Pancreas (tissue), 10 donors: Measurements from ENCODE around the gene SPOCK1. TPM values are rescaled to one million over a fixed set of nuclear protein-coding genes. Genes with fewer than 3 reads are reported as not detected.

Experiments used
- ATAC-seq, 4 donors: fragments of 200-7000 bp; cut with Tn5 transposase; one replicate each; pipeline versions ENCODE4 v1.8.0 to v1.9.1; 2020; ENCODE audit warnings: mild to moderate bottlenecking in 4 of 4, moderate library complexity in 4 of 4
- DNase-seq, 6 donors: peaks; one replicate each; pipeline ENCODE4 v3.0.0-alpha.2; 2020
- FAIRE-seq: peaks from 2 replicates; lab custom pipeline; 2012; peaks lifted over from hg19 to GRCh38; lab: Jason Lieb, UNC
- H3K27ac ChIP-seq, 4 donors: fragments of 200-600 bp; sonication (generic); 1 replicate in 3 of 4; 2 replicates in 1 of 4; pipeline versions ENCODE4 v1.5.0 to v1.8.0; 2020
- H3K27me3 ChIP-seq, 4 donors: fragments of 200-600 bp; one replicate each; pipeline ENCODE4 v1.8.0; 2021
- H3K36me3 ChIP-seq, 3 donors: fragments of 200-600 bp; sonication (generic) in 1 of 3; one replicate each; pipeline versions ENCODE4 v1.5.0 to v1.8.0; 2020 to 2021
- H3K4me1 ChIP-seq, 3 donors: fragments of 200-600 bp; one replicate each; pipeline ENCODE4 v1.8.0; 2021
- H3K4me3 ChIP-seq, 4 donors: fragments of 200-600 bp; sonication (generic) in 2 of 4; one replicate each; pipeline versions ENCODE4 v1.5.0 to v1.8.0; 2020 to 2021
- H3K9me3 ChIP-seq, 4 donors: fragments of 200-600 bp; one replicate each; pipeline ENCODE4 v1.8.0; 2021
- WGBS, 2 donors: extraction: QIAGEN DNeasy Blood & Tissue Kit; methylation state at CpG; one replicate each; pipeline ENCODE4 v1.1.7; 2013; 5-methylcytosine and 5-hydroxymethylcytosine counted together
- intact Hi-C, 3 donors: fragments of 100-400 bp; cut with DNase I; formaldehyde crosslinking; loops; one replicate each; pipeline versions ENCODE4 v1.11.1 to v1.14.2; 2022
- polyA plus RNA-seq, 2 donors: library from polyadenylated mRNA; stranded (reverse); fragments of 200-250 nt; gene quantifications; one replicate each; pipeline ENCODE4 v1.2.3, GENCODE V29; 2013
- total RNA-seq, 6 donors: library from RNA; stranded (reverse); fragmentation: NEBNext Ultra II Directional in 4 of 6; extraction: Animal tissue kit (Norgen Biotek cat#: 25700) in 4 of 6; gene quantifications; one replicate each; pipeline versions ENCODE4 v1.2.1 to v1.2.4, GENCODE V29; 2021 to 2023
- TF ChIP-seq, protein P1 (sequence below), 4 donors: fragments of 200-600 bp; sonication (generic) in 3 of 4; IDR thresholded peaks; one replicate each; pipeline versions ENCODE4 v1.5.0 to v1.8.0; 2021; ENCODE audit warnings: antibody characterized with exemption in 4 of 4
- donor health status: healthy with polysubstance abuse.
- donor health status: DM: no; HTN: no; CAD: no; lungs with moderate emphysema.
- donor health status: DM: no; HTN: no; CAD: no.
- donor health status: control.
- donor health status: control.
- donor health status: Bipolar disorder and iron deficiency.
- donor health status: DM: yes; HTN: yes; CAD: no.
- donor health status: DM: no; HTN: no; CAD: no.
- donor health status: DM: no; HTN: no; CAD: no.
- donor health status: DM: yes; HTN: yes; CAD: no.

Gene SPOCK1
- total and polyA plus RNA-seq, 8 donors = 1.7 to 16.5 (median 5.3) TPM

DNA sequence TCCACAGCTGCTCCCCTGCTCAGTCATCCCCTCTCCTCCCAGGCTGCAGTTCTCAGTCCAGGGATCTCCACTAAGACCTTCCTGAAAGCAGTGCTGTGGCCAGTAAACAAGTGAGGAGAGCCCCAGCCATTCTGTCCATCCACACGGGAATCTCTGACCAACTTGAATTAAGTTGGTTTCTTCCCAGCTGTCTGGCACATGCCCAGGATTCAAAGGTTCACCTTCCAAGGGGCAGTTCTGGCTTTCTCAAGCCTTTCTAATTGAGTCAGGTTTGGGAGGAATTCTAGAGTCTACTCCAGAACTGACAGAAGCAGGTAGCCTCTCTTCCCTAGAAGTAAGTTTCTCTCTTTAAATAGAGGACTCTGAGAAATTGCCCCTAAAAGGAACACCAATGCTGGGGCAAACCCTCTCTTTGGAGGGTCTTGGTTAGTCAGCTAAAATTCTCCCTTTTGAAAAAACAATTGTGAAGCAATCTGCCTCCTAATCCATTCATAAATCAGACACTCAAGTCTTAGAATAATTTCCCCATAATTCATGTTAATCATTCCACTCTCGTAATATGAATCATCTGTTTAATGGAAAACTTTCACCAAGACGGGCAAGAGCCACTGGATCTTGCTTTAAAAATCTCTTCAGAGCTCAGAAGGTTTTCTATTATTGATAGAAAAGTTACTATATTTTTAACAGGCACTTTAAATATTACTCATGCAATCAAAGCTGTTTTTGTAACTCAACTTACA lies 133.8 kb downstream of the SPOCK1 start:
- intact Hi-C loops = no loop called here
- 48 to 60% methylated on average over 3 of the region's 3 CpGs for WGBS, 2 donors
- no peak for FAIRE-seq

DNA sequence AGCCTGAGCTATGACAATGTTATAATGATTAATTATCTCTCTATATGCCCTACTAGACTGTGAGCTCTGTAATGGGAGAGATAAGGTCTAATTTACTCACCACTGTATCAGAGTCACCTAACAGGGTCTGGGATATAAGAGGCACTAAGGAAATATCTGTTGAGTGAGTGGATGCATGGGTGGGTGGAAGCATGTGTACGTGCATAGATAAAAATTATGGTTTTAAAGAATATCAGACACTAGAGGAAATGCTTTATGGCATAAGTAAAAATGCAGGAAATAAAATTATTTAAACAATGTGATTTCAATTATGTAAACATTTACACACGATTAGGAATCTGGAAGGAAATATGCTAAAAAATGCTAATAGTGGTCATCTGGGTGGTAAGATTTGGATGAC lies 137.8 kb downstream of the SPOCK1 start:
- DNase-seq = no peak
- Histone ChIP-seq H3K4me1 (no peaks in the 10 kb centered on the region), H3K27me3 (no peaks in the 10 kb centered on the region), H3K9me3 (no peaks in the 10 kb centered on the region), H3K27ac (no peak overlapping the region), H3K36me3 (no peaks in the 10 kb centered on the region), H3K4me3 (no peak overlapping the region)
- intact Hi-C loops = no loop called here
- no peak for FAIRE-seq
- 48 to 51% methylated on average over 2 of the region's 2 CpGs for WGBS, 2 donors
- TF ChIP-seq, protein P1, sequence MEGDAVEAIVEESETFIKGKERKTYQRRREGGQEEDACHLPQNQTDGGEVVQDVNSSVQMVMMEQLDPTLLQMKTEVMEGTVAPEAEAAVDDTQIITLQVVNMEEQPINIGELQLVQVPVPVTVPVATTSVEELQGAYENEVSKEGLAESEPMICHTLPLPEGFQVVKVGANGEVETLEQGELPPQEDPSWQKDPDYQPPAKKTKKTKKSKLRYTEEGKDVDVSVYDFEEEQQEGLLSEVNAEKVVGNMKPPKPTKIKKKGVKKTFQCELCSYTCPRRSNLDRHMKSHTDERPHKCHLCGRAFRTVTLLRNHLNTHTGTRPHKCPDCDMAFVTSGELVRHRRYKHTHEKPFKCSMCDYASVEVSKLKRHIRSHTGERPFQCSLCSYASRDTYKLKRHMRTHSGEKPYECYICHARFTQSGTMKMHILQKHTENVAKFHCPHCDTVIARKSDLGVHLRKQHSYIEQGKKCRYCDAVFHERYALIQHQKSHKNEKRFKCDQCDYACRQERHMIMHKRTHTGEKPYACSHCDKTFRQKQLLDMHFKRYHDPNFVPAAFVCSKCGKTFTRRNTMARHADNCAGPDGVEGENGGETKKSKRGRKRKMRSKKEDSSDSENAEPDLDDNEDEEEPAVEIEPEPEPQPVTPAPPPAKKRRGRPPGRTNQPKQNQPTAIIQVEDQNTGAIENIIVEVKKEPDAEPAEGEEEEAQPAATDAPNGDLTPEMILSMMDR (IDR thresholded peaks at IDR 0.05) = no peak
- no peak for ATAC-seq

More for the DNA sequence above, 133.8 kb downstream of the SPOCK1 start:
- Histone ChIP-seq H3K4me3 (no peak overlapping the region), H3K27ac (no peak overlapping the region), H3K9me3 (no peaks in the 10 kb centered on the region), H3K27me3 (no peaks in the 10 kb centered on the region), H3K36me3 (no peaks in the 10 kb centered on the region), H3K4me1 (no peaks in the 10 kb centered on the region)
- TF ChIP-seq, protein P1 (IDR thresholded peaks at IDR 0.05) = no peak
- no peak for DNase-seq
- ATAC-seq = no peak

DNA sequence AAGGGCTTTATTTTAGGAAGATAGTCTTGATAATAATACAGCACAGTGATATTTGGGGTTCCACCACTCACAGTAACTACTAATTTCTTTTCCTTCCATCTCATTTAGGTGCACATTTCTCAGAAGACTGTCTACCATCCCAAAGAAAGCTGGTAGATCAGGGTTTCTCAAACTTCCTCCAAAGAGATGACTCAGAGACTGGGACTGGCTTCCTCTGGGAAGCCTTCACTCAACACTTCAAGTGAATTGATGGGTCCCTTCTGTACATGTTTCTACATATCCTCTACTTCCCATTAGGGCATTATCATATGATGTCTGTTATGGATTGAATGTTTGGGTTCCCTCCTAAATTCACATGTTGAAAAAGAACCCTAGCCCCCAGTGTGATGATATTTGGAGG lies 138.5 kb downstream of the SPOCK1 start:
- H3K27ac ChIP-seq = no peak overlapping the region
- FAIRE-seq (no peak), ATAC-seq (no peak), DNase-seq (no peak)
- H3K27me3 ChIP-seq = peaks cover 0 to 4% (median 0%) of the 10 kb centered on the region in 4 donors
- H3K36me3 ChIP-seq = no peaks in the 10 kb centered on the region
- intact Hi-C loops = no loop called here
- no peak overlapping the region for H3K4me3 ChIP-seq
- H3K4me1 ChIP-seq = no peaks in the 10 kb centered on the region
- H3K9me3 ChIP-seq = no peaks in the 10 kb centered on the region
- TF ChIP-seq, protein P1 (IDR thresholded peaks at IDR 0.05) = no peak

DNA sequence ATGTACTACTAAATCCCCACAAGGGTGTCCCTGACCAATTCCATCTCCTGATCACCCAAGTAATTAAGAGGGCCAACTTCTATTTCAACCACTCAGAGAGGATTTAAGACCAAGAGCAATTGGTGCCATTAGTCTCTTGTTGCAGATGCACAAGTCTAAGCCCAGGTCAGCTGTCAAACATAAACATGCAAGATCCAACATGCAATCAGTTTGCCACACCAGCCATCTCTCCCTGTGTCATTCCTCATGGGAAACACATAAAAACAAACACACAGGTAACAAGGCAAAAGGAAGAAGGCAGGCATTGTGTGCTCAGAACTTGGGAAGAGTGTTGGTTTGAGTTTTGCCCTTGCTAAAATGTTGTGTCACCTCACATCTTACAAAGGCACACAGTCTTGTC lies 139.2 kb downstream of the SPOCK1 start:
- TF ChIP-seq, protein P1 (IDR thresholded peaks at IDR 0.05) = no peak
- Histone ChIP-seq H3K27me3 (peaks cover 0 to 4% (median 0%) of the 10 kb centered on the region in 4 donors), H3K4me3 (no peak overlapping the region), H3K9me3 (no peaks in the 10 kb centered on the region), H3K36me3 (no peaks in the 10 kb centered on the region), H3K4me1 (no peaks in the 10 kb centered on the region), H3K27ac (no peak overlapping the region)
- FAIRE-seq = no peak
- ATAC-seq = no peak
- DNase-seq = no peak
- intact Hi-C loops = loop anchor here in 1 of 3 donors (10.0 kb wide), 1 partner anchor 135 kb away; the partner anchor contains the start of gene SPOCK1

DNA sequence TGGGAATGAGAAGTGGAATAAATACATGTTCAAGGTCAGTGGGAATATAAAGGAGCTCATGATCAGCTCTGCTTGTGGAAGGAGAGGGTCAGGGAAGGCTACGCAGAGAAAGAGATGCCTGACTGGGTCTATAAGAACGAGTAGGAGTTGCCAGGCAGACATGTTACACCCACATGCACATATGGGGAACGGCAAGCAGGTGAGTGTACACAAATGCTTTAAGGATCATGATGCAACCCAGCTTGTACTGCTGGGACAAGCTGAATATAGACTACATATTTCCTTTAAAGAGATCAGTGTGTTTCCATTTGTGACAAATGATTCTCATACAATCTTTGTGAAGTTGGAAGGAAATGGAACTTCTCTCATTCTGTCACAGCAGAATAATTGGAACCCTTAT lies 141.7 kb downstream of the SPOCK1 start:
- intact Hi-C loops = loop anchor here in 1 of 3 donors (10.0 kb wide), 1 partner anchor 137 kb away; the partner anchor contains the start of gene SPOCK1
- 66 to 69% methylated on average over 3 of the region's 3 CpGs for WGBS, 2 donors
- TF ChIP-seq, protein P1 (IDR thresholded peaks at IDR 0.05) = no peak
- Histone ChIP-seq H3K27me3 (peaks cover 0 to 4% (median 0%) of the 10 kb centered on the region in 4 donors), H3K4me3 (no peak overlapping the region), H3K9me3 (no peaks in the 10 kb centered on the region), H3K4me1 (no peaks in the 10 kb centered on the region), H3K27ac (no peak overlapping the region), H3K36me3 (no peaks in the 10 kb centered on the region)
- FAIRE-seq (no peak), ATAC-seq (no peak), DNase-seq (no peak)
